Measurements from ENCODE around the gene FASLG. TPM values are rescaled to one million over a fixed set of nuclear protein-coding genes. Genes with fewer than 3 reads are reported as not detected.
"Not testable (repeated sequence)": the region's sequence is repeated elsewhere in the genome, so short reads cannot be mapped to it uniquely, and the experiment has no call there.

FASLG gene
- polyA plus RNA-seq, 1 experiment: not detected

- H3K4me3 ChIP-seq (ENCODE audit: low read depth, low read length): no peak overlapping the region
- no peak overlapping the region for H3K27ac ChIP-seq (ENCODE audit: low read depth, low read length)
- TF ChIP-seq CTCF (IDR thresholded peaks at IDR 0.05; ENCODE audit: low read depth, low read length): no peak
- H3K27me3 ChIP-seq (ENCODE audit: control insufficient read depth, insufficient read depth, low read length): no peaks in the 10 kb centered on the region
- CTCF ChIA-PET: no interaction called here
- DNase-seq (ENCODE audit: low read depth, low spot score): no peak
- H3K9me3 ChIP-seq (ENCODE audit: control insufficient read depth, insufficient read depth, low read length): peaks cover 20% of the 10 kb centered on the region
- POLR2A ChIA-PET: no interaction called here
These were observed 42.3 kb upstream of the FASLG start for GRCh38 chr1:172616636-172617035.

- DNase-seq (ENCODE audit: low read depth, low spot score); H3K27me3 ChIP-seq (ENCODE audit: control insufficient read depth, insufficient read depth, low read length); H3K4me3 ChIP-seq (ENCODE audit: low read depth, low read length); CTCF ChIA-PET; POLR2A ChIA-PET; H3K27ac ChIP-seq (ENCODE audit: low read depth, low read length): not testable (repeated sequence)
- H3K9me3 ChIP-seq (ENCODE audit: control insufficient read depth, insufficient read depth, low read length): peaks cover 20% of the 10 kb centered on the region
These were observed 38.3 kb upstream of the FASLG start for GRCh38 chr1:172620603-172621002.

- POLR2A ChIA-PET: no interaction called here
- TF ChIP-seq CTCF (IDR thresholded peaks at IDR 0.05; ENCODE audit: low read depth, low read length): no peak
- CTCF ChIA-PET: no interaction called here
- H3K9me3 ChIP-seq (ENCODE audit: control insufficient read depth, insufficient read depth, low read length): peaks cover 12% of the 10 kb centered on the region
- no peak overlapping the region for H3K4me3 ChIP-seq (ENCODE audit: low read depth, low read length)
- H3K27me3 ChIP-seq (ENCODE audit: control insufficient read depth, insufficient read depth, low read length): no peaks in the 10 kb centered on the region
- DNase-seq (ENCODE audit: low read depth, low spot score): no peak
- H3K27ac ChIP-seq (ENCODE audit: low read depth, low read length): no peak overlapping the region
These were observed 36.4 kb upstream of the FASLG start for GRCh38 chr1:172622541-172622940.

GRCh38 chr1:172623748-172624147 is 35.2 kb upstream of the FASLG start:
- Histone ChIP-seq H3K4me3 (ENCODE audit: low read depth, low read length) (no peak overlapping the region), H3K27me3 (ENCODE audit: control insufficient read depth, insufficient read depth, low read length) (no peaks in the 10 kb centered on the region), H3K9me3 (ENCODE audit: control insufficient read depth, insufficient read depth, low read length) (peaks cover 12% of the 10 kb centered on the region), H3K27ac (ENCODE audit: low read depth, low read length) (no peak overlapping the region)
- no peak for TF ChIP-seq CTCF (IDR thresholded peaks at IDR 0.05; ENCODE audit: low read depth, low read length)
- no peak for DNase-seq (ENCODE audit: low read depth, low spot score)
- CTCF ChIA-PET: no interaction called here
- POLR2A ChIA-PET: no interaction called here

GRCh38 chr1:172626845-172627244 is 32.1 kb upstream of the FASLG start:
- Histone ChIP-seq H3K27ac (ENCODE audit: low read depth, low read length) (no peak overlapping the region), H3K4me3 (ENCODE audit: low read depth, low read length) (no peak overlapping the region), H3K9me3 (ENCODE audit: control insufficient read depth, insufficient read depth, low read length) (peaks cover 3% of the 10 kb centered on the region; the same call in 1 of the 2 replicates), H3K27me3 (ENCODE audit: control insufficient read depth, insufficient read depth, low read length) (no peaks in the 10 kb centered on the region)
- TF ChIP-seq CTCF (IDR thresholded peaks at IDR 0.05; ENCODE audit: low read depth, low read length): no peak
- ChIA-PET CTCF (no interaction called here), POLR2A (no interaction called here)
- DNase-seq (ENCODE audit: low read depth, low spot score): no peak

GRCh38 chr1:172627702-172628101 is 31.2 kb upstream of the FASLG start:
- no peak overlapping the region for H3K27ac ChIP-seq (ENCODE audit: low read depth, low read length)
- ChIA-PET POLR2A (no interaction called here), CTCF (no interaction called here)
- TF ChIP-seq CTCF (IDR thresholded peaks at IDR 0.05; ENCODE audit: low read depth, low read length): no peak
- no peak overlapping the region for H3K4me3 ChIP-seq (ENCODE audit: low read depth, low read length)
- DNase-seq (ENCODE audit: low read depth, low spot score): no peak
- no peaks in the 10 kb centered on the region for H3K27me3 ChIP-seq (ENCODE audit: control insufficient read depth, insufficient read depth, low read length)
- peaks cover 5% of the 10 kb centered on the region; the same call in 1 of the 2 replicates for H3K9me3 ChIP-seq (ENCODE audit: control insufficient read depth, insufficient read depth, low read length)
